Stomach (tissue), 4 donors: ENCODE measurements around the gene TRAK1.

Source experiments
- POLR2A ChIP-seq, 4 donors: fragments of 450-650 bp; IDR thresholded peaks; one replicate each; pipeline ENCODE4 v1.6.1; 2016; ENCODE audit warnings: antibody characterized with exemption in 4 of 4, control low read depth in 2 of 4, mild to moderate bottlenecking in 1 of 4, moderate library complexity in 1 of 4
- POLR2AphosphoS5 ChIP-seq, 3 donors: sonication (generic); formaldehyde crosslinking; IDR thresholded peaks; one replicate each; pipeline ENCODE4 v1.6.1; 2016; ENCODE audit warnings: antibody characterized with exemption in 3 of 3
- TF ChIP-seq, protein P1 (sequence below), 7 experiments: fragments of 450-650 bp in 4 of 7; fragments of 200-600 bp in 3 of 7; sonication (generic) in 3 of 7; IDR thresholded peaks; one replicate each; pipeline ENCODE4 v1.5.1; 2016 to 2019; ENCODE audit warnings: antibody characterized with exemption in 7 of 7, control low read depth in 2 of 7, mild to moderate bottlenecking in 1 of 7

DNA sequence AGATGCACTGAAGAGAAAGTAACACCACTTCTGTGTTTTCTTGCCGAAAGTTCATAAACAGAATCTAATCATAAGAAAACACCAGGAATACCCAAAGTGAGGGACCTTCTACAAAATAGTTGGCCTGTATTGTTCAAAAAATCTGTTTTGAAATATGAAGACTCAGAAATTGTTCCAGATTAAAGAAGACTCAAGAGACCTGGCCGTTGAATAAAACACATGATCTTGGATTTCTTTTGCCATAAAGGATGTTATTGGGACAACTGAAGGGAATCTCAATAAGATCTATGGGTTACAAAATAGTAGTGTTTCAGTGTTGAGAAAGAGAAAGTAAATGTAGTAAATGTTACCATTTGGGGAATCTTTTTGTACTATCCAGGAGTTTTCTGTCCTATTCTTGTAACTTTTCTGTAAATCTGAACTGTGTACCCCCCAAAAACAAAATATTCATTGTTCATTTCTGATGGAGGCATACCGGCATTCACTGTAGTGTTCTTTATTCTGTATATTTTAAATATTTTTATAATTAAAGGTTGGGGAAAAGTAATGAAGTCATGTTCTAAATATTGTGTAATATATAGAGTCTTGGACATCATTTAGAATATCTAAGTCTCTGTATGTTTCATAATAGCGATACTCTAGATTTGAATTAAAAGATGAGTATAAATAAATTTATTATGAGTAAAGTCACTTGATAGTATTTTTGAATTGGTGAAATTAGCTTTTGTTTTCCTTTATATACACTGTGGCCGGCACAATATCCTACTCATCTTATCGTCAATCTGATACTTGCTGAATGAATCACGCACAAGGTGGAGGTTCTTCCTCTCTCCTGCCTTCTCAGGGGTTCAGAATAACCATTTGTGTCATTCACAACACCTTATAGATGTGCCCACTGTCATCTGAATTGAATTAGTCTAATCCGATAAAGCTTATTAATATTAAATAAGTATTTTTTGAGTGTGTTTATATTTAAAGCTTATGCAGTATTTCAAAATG is 66.7 kb downstream of the TRAK1 start:
- no peak for TF ChIP-seq POLR2A (IDR thresholded peaks at IDR 0.05)
- TF ChIP-seq, protein P1, sequence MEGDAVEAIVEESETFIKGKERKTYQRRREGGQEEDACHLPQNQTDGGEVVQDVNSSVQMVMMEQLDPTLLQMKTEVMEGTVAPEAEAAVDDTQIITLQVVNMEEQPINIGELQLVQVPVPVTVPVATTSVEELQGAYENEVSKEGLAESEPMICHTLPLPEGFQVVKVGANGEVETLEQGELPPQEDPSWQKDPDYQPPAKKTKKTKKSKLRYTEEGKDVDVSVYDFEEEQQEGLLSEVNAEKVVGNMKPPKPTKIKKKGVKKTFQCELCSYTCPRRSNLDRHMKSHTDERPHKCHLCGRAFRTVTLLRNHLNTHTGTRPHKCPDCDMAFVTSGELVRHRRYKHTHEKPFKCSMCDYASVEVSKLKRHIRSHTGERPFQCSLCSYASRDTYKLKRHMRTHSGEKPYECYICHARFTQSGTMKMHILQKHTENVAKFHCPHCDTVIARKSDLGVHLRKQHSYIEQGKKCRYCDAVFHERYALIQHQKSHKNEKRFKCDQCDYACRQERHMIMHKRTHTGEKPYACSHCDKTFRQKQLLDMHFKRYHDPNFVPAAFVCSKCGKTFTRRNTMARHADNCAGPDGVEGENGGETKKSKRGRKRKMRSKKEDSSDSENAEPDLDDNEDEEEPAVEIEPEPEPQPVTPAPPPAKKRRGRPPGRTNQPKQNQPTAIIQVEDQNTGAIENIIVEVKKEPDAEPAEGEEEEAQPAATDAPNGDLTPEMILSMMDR (IDR thresholded peaks at IDR 0.05) = no peak
- TF ChIP-seq POLR2AphosphoS5 (IDR thresholded peaks at IDR 0.05) = no peak
